ENCODE results near the gene PRRC2A.
A peak's percentile ranks its signal among the peaks of the same experiment; 100 is the strongest.

The PRRC2A gene

GRCh38 chr6:31659649-31660380 lies 39.3 kb downstream of the PRRC2A start:
- ChIA-PET CTCF (interaction anchor here (0.5 to 1.5 kb wide), 6 partner anchors 8 to 171 kb away, joined by 3 to 16 read pairs (median 4); partner anchors contain the start of gene BAG6), POLR2A (interaction anchor here (0.6 to 7.4 kb wide), 28 partner anchors 7 to 1312 kb away, joined by 3 to 180 read pairs (median 5); partner anchors contain the start of genes ABHD16A, APOM, ATP6V1G2 and BAG6)
- H3K9me3 ChIP-seq (ENCODE audit: control insufficient read depth, insufficient read depth, low read depth, low read length), result no peaks in the 10 kb centered on the region
- H3K36me3 ChIP-seq (ENCODE audit: control insufficient read depth in 2 of 2, insufficient read depth in 1 of 2, low read length in 2 of 2), result peaks cover 0 to 55% of the 10 kb centered on the region in 2 experiments; a peak in 2 of 3 replicates
- H3K27ac ChIP-seq (ENCODE audit: extremely low read depth, low read depth, low read length), result peak overlapping the region; percentile 73
- no peak for TF ChIP-seq ZBTB44 (tag by site-specific recombination; IDR thresholded peaks at IDR 0.05)
- TF ChIP-seq, protein P1, sequence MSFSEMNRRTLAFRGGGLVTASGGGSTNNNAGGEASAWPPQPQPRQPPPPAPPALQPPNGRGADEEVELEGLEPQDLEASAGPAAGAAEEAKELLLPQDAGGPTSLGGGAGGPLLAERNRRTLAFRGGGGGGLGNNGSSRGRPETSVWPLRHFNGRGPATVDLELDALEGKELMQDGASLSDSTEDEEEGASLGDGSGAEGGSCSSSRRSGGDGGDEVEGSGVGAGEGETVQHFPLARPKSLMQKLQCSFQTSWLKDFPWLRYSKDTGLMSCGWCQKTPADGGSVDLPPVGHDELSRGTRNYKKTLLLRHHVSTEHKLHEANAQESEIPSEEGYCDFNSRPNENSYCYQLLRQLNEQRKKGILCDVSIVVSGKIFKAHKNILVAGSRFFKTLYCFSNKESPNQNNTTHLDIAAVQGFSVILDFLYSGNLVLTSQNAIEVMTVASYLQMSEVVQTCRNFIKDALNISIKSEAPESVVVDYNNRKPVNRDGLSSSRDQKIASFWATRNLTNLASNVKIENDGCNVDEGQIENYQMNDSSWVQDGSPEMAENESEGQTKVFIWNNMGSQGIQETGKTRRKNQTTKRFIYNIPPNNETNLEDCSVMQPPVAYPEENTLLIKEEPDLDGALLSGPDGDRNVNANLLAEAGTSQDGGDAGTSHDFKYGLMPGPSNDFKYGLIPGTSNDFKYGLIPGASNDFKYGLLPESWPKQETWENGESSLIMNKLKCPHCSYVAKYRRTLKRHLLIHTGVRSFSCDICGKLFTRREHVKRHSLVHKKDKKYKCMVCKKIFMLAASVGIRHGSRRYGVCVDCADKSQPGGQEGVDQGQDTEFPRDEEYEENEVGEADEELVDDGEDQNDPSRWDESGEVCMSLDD (tag by site-specific recombination; IDR thresholded peaks at IDR 0.05), result peak; percentile 37; the same call in 1 of the 2 replicates
- TF ChIP-seq PRDM10 (tag by site-specific recombination; IDR thresholded peaks at IDR 0.05), result 0 out of 2 replicates have a peak, but pooled peaks have one; percentile 7
- TF ChIP-seq REST (tag by site-specific recombination; IDR thresholded peaks at IDR 0.05), result peak; percentile 91
- H3K4me3 ChIP-seq (ENCODE audit: low read depth, low read length), result peak overlapping the region; percentile 67
- peaks cover 6% of the 10 kb centered on the region; the same call in 1 of the 2 replicates for H3K4me1 ChIP-seq (ENCODE audit: control insufficient read depth, insufficient read depth, low read length)

GRCh38 chr6:31660381-31661261 lies 40.1 kb downstream of the PRRC2A start, which contains the start of gene C6orf47:
TSS of gene C6orf47 (minus strand) at chr6:31660778. CDS start at chr6:31659947, 831 bp downstream.
- POLR2A ChIA-PET, result interaction anchor here (0.6 to 7.4 kb wide), 39 partner anchors 8 to 1311 kb away, joined by 3 to 180 read pairs (median 5); partner anchors contain the start of genes ABHD16A, APOM, ATP6V1G2 and BAG6
- CTCF ChIA-PET, result interaction anchor here (0.5 to 1.5 kb wide), 10 partner anchors 9 to 595 kb away, joined by 3 to 16 read pairs (median 4); partner anchors contain the start of gene BAG6
- peaks cover 0 to 51% of the 10 kb centered on the region in 2 experiments; a peak in 2 of 3 replicates for H3K36me3 ChIP-seq (ENCODE audit: control insufficient read depth in 2 of 2, insufficient read depth in 1 of 2, low read length in 2 of 2)
- peak within 1 kb of the TSS; percentile 67 for H3K4me3 ChIP-seq (ENCODE audit: low read depth, low read length)
- H3K4me1 ChIP-seq (ENCODE audit: control insufficient read depth, insufficient read depth, low read length), result peaks cover 6% of the 10 kb centered on the region; the same call in 1 of the 2 replicates
- peak within 1 kb of the TSS; percentile 73 for H3K27ac ChIP-seq (ENCODE audit: extremely low read depth, low read depth, low read length)
- no peaks in the 10 kb centered on the region for H3K9me3 ChIP-seq (ENCODE audit: control insufficient read depth, insufficient read depth, low read depth, low read length)
- TF ChIP-seq ZNF776 (tag by site-specific recombination; IDR thresholded peaks at IDR 0.05; ENCODE audit: borderline replicate concordance) (no peak), ZNF610 (tag by site-specific recombination; IDR thresholded peaks at IDR 0.05; ENCODE audit: borderline replicate concordance) (no peak), ZNF571 (tag by site-specific recombination; IDR thresholded peaks at IDR 0.05) (no peak), REPIN1 (tag by site-specific recombination; IDR thresholded peaks at IDR 0.05; ENCODE audit: low read depth) (0 out of 2 replicates have a peak, but pooled peaks have one; percentile 42), ZNF16 (tag by site-specific recombination; IDR thresholded peaks at IDR 0.05; ENCODE audit: low read depth) (no peak), BCL11B (tag by site-specific recombination; IDR thresholded peaks at IDR 0.05; ENCODE audit: low read depth) (0 out of 2 replicates have a peak, but pooled peaks have one; percentile 7), YY2 (tag by site-specific recombination; IDR thresholded peaks at IDR 0.05) (no peak), PATZ1 (tag by site-specific recombination; IDR thresholded peaks at IDR 0.05) (peak; percentile 88), ZNF146 (tag by site-specific recombination; IDR thresholded peaks at IDR 0.05) (no peak), ZNF274 (IDR thresholded peaks at IDR 0.05; ENCODE audit: low read length) (no peak), ZNF274 (tag by site-specific recombination; IDR thresholded peaks at IDR 0.05; ENCODE audit: borderline replicate concordance) (no peak)
